NAMALWA (cell line): ENCODE data around the gene RGS6.
"Not testable (repeated sequence)": the region's sequence is repeated elsewhere in the genome, so short reads cannot be mapped to it uniquely, and the experiment has no call there.

Experiments
- DNase-seq: peaks from one replicate; pipeline ENCODE4 v3.0.0-alpha.2; 2015; ENCODE audit warnings: low spot score

The RGS6 gene

GRCh38 chr14:71932229-71932981 is at the start of gene RGS6:
RGS6 (plus strand) TSS chr14:71932429.
- no peak for DNase-seq

GRCh38 chr14:71883094-71883493 is 49.1 kb upstream of the RGS6 start:
- no peak for DNase-seq

GRCh38 chr14:71885301-71885700 is 46.9 kb upstream of the RGS6 start:
- DNase-seq, result no peak

- not testable (repeated sequence) for DNase-seq
Observed at GRCh38 chr14:71887802-71888201, 44.4 kb upstream of the RGS6 start.

GRCh38 chr14:71890541-71890940 is 41.7 kb upstream of the RGS6 start:
- DNase-seq, result no peak

GRCh38 chr14:71891185-71891584 is 41.0 kb upstream of the RGS6 start:
- DNase-seq, result no peak

GRCh38 chr14:71891970-71892369 is 40.3 kb upstream of the RGS6 start:
- no peak for DNase-seq

- DNase-seq, result no peak
Observed at GRCh38 chr14:71905031-71905430, 27.2 kb upstream of the RGS6 start.

- DNase-seq, result no peak
Observed at GRCh38 chr14:71905860-71906259, 26.4 kb upstream of the RGS6 start.

GRCh38 chr14:71907793-71908515 is 24.3 kb upstream of the RGS6 start:
- no peak for DNase-seq

- no peak for DNase-seq
Observed at GRCh38 chr14:71911669-71912068, 20.6 kb upstream of the RGS6 start.

- no peak for DNase-seq
Observed at GRCh38 chr14:71913342-71913741, 18.9 kb upstream of the RGS6 start.

- DNase-seq, result no peak
Observed at GRCh38 chr14:71918955-71919354, 13.3 kb upstream of the RGS6 start.

- no peak for DNase-seq
Observed at GRCh38 chr14:71923513-71923912, 8.7 kb upstream of the RGS6 start.

- DNase-seq, result no peak
Observed at GRCh38 chr14:71931492-71932228, 569 bp upstream of the RGS6 start.

- no peak for DNase-seq
Observed at GRCh38 chr14:71933001-71933587, 865 bp downstream of the RGS6 start.

GRCh38 chr14:71938273-71938672 is 6.0 kb downstream of the RGS6 start:
- DNase-seq, result not testable (repeated sequence)

- not testable (repeated sequence) for DNase-seq
Observed at GRCh38 chr14:71939344-71939743, 7.1 kb downstream of the RGS6 start.

- DNase-seq, result not testable (repeated sequence)
Observed at GRCh38 chr14:71940500-71940899, 8.3 kb downstream of the RGS6 start.

GRCh38 chr14:71941616-71942015 is 9.4 kb downstream of the RGS6 start:
- DNase-seq, result not testable (repeated sequence)

- no peak for DNase-seq
Observed at GRCh38 chr14:71942904-71943694, 10.9 kb downstream of the RGS6 start.

- no peak for DNase-seq
Observed at GRCh38 chr14:71943695-71944018, 11.4 kb downstream of the RGS6 start.
